LNCaP clone FGC (cell line): ENCODE data around the gene EHMT1.
"Not testable (repeated sequence)": the region's sequence is repeated elsewhere in the genome, so short reads cannot be mapped to it uniquely, and the experiment has no call there.

ENCODE experiments used
- DNase-seq: peaks from one replicate; pipeline ENCODE4 v3.0.0-alpha.2; 2011; ENCODE audit warnings: low read depth
- H3K4me3 ChIP-seq: 2 replicates; pipeline ENCODE4 v1.5.1; 2011; ENCODE audit warnings: mild to moderate bottlenecking, low read depth, low read length, control low read depth
- TF ChIP-seq, protein P1 (sequence below): IDR thresholded peaks from 2 replicates; pipeline ENCODE4 v1.5.1; 2012; ENCODE audit warnings: mild to moderate bottlenecking; ENCODE audit not compliant: control insufficient read depth, insufficient read depth; ENCODE audit errors: extremely low read depth

EHMT1 gene

DNA sequence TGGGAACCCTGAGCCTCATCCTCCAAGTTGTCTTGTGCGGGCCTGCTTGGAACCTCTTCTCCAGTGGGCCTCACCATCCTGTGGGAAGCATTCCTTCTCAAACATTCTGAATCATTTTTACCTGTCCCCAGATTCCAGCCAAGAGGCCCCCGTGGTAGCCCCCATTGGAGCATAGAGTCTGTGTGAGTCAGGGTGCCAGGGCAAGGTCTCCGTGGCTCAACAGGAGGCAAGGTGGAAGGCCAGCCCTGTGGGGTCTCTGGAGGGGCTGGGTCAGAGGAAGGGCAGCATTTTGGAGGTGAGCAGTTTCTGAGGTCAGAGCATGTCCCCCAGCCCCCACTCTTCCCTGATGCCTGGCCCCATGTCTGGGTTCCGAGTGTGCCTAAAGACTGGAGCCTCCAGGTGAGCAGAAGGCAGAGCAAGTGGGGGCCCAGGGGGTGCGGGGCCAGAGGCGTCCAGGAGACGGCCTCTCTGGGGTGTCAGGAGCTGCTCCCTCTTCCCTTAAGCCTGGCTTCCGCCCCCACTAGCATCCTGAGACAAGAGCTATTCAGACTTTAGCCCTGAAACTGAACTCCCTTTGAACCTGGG is 260.9 kb downstream of the EHMT1 start:
- H3K4me3 ChIP-seq: no peak overlapping the region
- DNase-seq: no peak
- TF ChIP-seq, protein P1, sequence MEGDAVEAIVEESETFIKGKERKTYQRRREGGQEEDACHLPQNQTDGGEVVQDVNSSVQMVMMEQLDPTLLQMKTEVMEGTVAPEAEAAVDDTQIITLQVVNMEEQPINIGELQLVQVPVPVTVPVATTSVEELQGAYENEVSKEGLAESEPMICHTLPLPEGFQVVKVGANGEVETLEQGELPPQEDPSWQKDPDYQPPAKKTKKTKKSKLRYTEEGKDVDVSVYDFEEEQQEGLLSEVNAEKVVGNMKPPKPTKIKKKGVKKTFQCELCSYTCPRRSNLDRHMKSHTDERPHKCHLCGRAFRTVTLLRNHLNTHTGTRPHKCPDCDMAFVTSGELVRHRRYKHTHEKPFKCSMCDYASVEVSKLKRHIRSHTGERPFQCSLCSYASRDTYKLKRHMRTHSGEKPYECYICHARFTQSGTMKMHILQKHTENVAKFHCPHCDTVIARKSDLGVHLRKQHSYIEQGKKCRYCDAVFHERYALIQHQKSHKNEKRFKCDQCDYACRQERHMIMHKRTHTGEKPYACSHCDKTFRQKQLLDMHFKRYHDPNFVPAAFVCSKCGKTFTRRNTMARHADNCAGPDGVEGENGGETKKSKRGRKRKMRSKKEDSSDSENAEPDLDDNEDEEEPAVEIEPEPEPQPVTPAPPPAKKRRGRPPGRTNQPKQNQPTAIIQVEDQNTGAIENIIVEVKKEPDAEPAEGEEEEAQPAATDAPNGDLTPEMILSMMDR: no peak

DNA sequence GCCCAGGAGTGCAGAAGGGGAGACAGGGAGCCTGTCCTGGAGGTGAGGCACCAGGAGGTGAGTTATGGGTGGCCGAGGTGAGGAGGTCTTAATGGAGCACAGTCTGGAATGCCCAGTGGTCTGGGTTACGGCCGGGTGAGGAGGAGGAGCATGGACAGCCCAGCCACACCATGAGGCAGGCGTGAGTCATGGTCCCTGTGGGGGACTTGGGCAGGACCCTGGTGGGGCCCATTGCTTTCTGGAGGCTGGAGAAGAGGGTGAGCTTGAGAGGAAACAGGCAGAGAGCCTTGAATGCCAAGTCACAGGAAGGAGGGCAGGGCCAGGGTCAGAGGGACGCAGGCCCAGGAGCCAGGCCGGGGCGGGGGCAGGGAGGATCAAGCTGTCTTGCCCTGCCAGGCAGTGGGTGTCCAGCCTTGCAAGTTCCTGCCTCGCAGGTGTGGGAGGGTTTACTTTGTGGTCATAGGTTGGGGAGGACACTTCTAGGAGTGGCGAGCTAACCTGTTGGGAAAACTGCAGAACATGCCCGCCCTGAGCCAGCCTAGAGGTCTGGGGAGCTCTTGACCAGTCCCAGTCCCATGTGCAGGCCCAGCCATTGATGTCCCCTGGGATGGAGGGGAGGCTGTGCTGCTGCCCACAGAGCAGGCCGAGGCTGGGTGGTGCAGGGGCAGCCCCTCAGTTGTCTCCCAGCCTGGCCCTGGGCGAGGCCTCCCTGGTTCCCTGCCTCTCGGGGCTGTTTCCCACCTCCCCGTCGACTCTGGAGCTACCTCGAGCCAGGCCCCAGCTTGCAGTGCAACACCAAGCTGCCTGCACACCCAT is 261.6 kb downstream of the EHMT1 start:
- TF ChIP-seq, protein P1: no peak
- no peak for DNase-seq
- H3K4me3 ChIP-seq: no peak overlapping the region

DNA sequence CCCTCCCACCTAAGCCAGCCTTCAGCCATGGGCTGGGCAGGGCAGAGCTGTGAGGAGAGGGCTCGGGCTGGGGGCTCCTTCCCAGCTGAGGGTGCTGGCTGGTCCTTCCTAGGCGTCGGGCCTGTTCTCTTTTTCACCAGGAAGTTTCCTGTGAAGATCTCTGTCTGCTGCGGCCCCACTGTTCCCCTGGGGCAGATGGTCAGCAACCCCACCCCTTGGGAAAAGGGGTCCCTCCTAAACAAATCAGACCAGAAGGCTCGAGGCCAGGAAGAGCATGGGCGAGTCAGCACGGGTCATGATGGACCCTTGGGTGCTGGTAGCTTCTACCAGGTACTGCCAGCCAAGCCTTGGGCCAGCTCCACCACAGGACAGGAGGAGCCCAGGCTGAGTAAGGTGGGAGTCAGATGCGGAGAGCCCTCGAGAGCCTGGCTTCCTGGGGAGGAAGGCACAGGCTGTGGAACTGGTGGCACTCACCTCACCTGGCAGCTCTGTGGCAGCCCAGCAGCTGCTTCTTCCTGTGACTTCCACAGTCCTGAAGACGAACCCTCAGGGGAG is 262.2 kb downstream of the EHMT1 start:
- TF ChIP-seq, protein P1: no peak
- no peak for DNase-seq
- no peak overlapping the region for H3K4me3 ChIP-seq

DNA sequence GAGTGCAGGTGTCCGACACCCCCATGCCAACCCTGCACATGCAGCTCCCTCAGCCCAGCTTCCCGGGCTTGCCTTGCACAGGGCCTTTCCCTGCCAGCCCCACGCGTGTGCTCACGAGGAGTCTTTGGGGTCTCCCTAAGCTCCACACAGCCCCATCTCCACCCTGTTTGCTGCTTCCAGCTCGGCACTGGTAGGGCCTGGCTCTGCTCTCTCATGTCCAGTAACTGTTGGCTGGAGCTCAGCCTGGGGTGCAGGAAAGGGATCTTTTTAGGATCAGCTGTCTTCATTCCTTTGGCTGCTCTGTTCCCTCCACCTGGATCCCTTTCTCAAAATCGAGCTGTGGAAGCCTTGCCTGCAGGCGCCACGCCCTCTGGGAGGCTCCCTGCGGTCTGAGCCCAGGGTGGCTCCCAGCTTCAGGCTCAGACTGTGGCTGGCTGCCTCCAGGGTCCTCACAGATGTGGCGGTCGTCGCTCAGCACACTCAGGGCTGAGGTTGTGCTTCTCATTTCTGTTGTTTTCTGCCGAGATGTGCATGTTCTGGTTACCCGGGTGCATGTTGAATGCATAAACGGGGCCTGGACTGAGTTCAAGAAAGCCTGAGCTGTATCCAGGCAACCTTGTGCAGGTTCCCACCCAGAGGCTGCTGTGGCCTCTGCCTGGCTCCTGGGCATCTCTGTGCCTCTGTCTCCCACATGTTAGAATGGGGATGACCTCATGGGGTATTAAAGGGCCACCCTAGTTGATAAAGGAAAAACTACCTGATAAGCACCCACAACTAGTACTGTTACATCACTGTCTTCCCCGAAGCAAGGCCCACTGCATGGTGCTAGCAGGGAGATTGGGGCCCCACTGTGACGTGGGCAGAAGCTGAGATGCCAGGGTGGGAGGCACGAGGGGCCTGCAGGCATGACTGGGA is 263.0 kb downstream of the EHMT1 start:
- TF ChIP-seq, protein P1: no peak
- DNase-seq: no peak
- H3K4me3 ChIP-seq: no peak overlapping the region

DNA sequence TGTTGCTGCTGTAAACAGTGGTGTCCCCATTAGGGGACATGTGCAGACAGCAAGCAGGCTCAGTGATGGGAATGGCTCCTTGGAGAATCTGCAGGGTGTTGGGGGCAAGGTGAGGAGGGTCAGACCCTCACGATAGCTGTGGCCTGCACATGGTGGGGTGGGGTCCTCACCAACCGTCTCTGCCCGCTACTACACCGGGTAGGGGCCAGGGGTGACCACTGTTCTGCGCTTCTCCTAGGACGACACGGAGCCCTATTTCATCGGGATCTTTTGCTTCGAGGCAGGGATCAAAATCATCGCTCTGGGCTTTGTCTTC is 263.7 kb downstream of the EHMT1 start:
- H3K4me3 ChIP-seq: no peak overlapping the region
- DNase-seq: no peak
- TF ChIP-seq, protein P1: no peak

DNA sequence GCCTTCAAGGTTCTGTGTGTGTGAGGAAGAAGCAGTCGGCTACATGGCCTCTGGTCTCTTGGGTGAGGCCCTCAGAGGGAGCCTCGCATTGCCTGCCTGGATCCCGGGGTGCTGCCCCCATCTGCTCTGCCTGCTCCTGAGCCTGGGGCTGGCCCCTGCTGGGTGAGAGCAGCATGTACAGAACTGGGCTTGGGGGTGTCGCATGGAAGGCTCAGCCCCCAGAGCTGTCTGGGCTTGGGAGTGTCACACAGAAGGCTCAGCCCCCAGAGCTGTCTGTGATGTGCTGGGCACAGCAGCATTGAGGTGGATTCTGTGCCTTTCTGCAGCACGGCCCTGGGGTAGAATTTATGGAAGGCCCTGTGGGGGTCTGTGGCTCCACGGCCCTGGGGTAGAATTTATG is 265.2 kb downstream of the EHMT1 start:
- not testable (repeated sequence) for DNase-seq, H3K4me3 ChIP-seq

DNA sequence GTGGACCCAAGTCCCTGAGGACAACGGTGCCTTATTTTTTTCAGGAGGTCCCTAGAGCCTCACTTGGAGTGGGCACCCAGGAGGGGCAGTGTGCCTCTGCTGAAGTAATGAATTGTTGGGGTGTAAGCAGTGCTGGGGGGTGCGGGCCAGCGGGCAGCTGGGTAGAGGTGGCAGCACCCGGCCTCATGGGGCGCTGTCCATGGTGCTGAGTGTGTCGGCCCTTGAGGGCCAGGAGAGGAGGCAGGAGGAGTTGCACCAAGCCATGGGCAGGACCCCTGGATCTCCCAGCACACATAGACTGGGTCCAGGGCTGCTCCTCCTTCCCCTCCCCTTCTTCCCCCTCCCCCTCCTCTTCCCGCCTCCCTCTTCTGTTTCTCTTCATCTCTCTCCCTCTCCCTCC is 265.7 kb downstream of the EHMT1 start:
- not testable (repeated sequence) for DNase-seq, H3K4me3 ChIP-seq

DNA sequence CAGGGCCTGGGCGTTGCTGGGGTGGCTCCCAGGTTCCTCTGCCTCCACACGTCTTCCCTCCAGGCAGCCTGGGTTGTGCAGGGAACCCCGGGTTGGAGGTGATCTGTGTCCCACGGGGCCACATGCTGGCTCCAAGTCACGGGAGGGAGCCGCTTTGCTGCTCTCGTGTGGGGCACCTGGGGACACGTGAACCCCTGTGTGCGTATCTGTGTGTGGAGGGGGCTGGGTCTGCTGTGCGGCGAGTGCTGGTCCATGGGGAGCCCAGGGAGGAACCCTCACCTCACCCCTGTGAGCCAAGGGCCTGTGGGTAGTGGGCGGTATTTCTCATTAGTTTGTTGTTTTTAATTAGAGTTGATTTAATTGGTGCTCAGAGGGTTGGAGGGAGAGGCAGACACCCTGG is 266.3 kb downstream of the EHMT1 start:
- not testable (repeated sequence) for H3K4me3 ChIP-seq, DNase-seq
